K562 (cell line): ENCODE results near the gene DIP2C. TPM values are rescaled to one million over a fixed set of nuclear protein-coding genes. Genes with fewer than 3 reads are reported as not detected.

Source experiments
- ATAC-seq: fragments of 200-7000 bp; cut with Tn5 transposase; 3 replicates; pipeline ENCODE4 v1.9.1; 2020; ENCODE audit warnings: moderate library complexity
- BruUV-seq: library from RNA; stranded (reverse); fragments of 400-500 nt; replicated peaks from 2 replicates; lab custom pipeline; 2021; lab: Mats Ljungman, UMichigan
- CTCF ChIA-PET: fragments of 300-600 bp; formaldehyde crosslinking; extraction: SDS; loops from one replicate; lab custom pipeline; 2021; ENCODE audit warnings: low intra/inter-chr PET ratio; lab: Yijun Ruan, JAX
- POLR2A ChIA-PET: fragments of 300-600, 350-650 bp; sonication (Branson Sonifier 250); formaldehyde crosslinking; extraction: SDS; loops from one replicate; lab custom pipeline; 2021; ENCODE audit warnings: antibody characterized with exemption, inconsistent platforms; lab: Yijun Ruan, JAX
- DNase-seq, 4 experiments: peaks; one replicate each; pipeline versions ENCODE4 v3.0.0 to v3.0.0-alpha.2; 2011 to 2018; ENCODE audit warnings: low spot score in 3 of 4, mixed read lengths in 3 of 4; ENCODE audit errors: extremely low read depth in 1 of 4
- FAIRE-seq: peaks from 2 replicates; lab custom pipeline; 2011; peaks lifted over from hg19 to GRCh38; lab: Jason Lieb, UNC
- H2AFZ ChIP-seq: 2 replicates; pipeline ENCODE4 v1.6.0; 2011; ENCODE audit warnings: low read depth, low read length, control low read depth, inconsistent platforms
- H3K27ac ChIP-seq: fragments of 200-600 bp; 3 replicates; pipeline ENCODE4 v1.8.0; 2011; ENCODE audit warnings: low read depth, mild to moderate bottlenecking, control low read depth, inconsistent platforms, low read length, moderate library complexity, mixed read lengths; ENCODE audit errors: extremely low read depth
- H3K27me3 ChIP-seq, 2 experiments: fragments of 300-600 bp in 1 of 2; 2 replicates in 1 of 2; 3 replicates in 1 of 2; pipeline versions ENCODE4 v1.6.0 to v1.8.0; 2011; ENCODE audit warnings: inconsistent platforms in 2 of 2, low read length in 2 of 2, mild to moderate bottlenecking in 1 of 2, mixed read lengths in 1 of 2, moderate library complexity in 1 of 2; ENCODE audit not compliant: control insufficient read depth in 2 of 2, insufficient read depth in 2 of 2
- H3K36me3 ChIP-seq: fragments of 300-600 bp; 3 replicates; pipeline ENCODE4 v1.8.0; 2011; ENCODE audit warnings: mild to moderate bottlenecking, low read length, inconsistent platforms; ENCODE audit not compliant: control insufficient read depth, insufficient read depth
- H3K4me1 ChIP-seq, 2 experiments: fragments of 200-600 bp in 1 of 2; replicated peaks in 1 of 2; 2 replicates in 1 of 2; 3 replicates in 1 of 2; pipeline versions ENCODE4 v1.5.1 to v1.8.0; 2011; ENCODE audit warnings: inconsistent platforms in 2 of 2, low read length in 2 of 2, mild to moderate bottlenecking in 1 of 2, mixed read lengths in 1 of 2, moderate library complexity in 1 of 2; ENCODE audit not compliant: control insufficient read depth in 2 of 2, insufficient read depth in 2 of 2
- H3K4me2 ChIP-seq: 2 replicates; pipeline ENCODE4 v1.6.1; 2011; ENCODE audit warnings: low read length, control low read depth, inconsistent platforms, mixed read lengths; ENCODE audit not compliant: insufficient read depth
- H3K4me3 ChIP-seq: fragments of 200-600 bp; sonication (generic), shearing (Covaris generic); 2 replicates; pipeline ENCODE4 v1.5.1; 2016; ENCODE audit warnings: control low read depth, inconsistent platforms
- H3K79me2 ChIP-seq: fragments of 200-600 bp; 3 replicates; pipeline ENCODE4 v1.8.0; 2011; ENCODE audit warnings: low read length, inconsistent platforms; ENCODE audit not compliant: control insufficient read depth, insufficient read depth
- H3K9ac ChIP-seq, 2 experiments: 2 replicates each; pipeline versions ENCODE4 v1.6.0 to v1.6.1; 2011; ENCODE audit warnings: low read depth in 2 of 2, low read length in 2 of 2, control low read depth in 1 of 2, inconsistent platforms in 1 of 2, mild to moderate bottlenecking in 1 of 2, mixed read lengths in 1 of 2; ENCODE audit not compliant: insufficient read depth in 1 of 2
- H3K9me1 ChIP-seq: one replicate; pipeline ENCODE4 v1.6.0; 2011; ENCODE audit warnings: inconsistent platforms, mild to moderate bottlenecking, low read length, moderate library complexity; ENCODE audit not compliant: control insufficient read depth, insufficient read depth
- H3K9me3 ChIP-seq: replicated peaks from 2 replicates; pipeline ENCODE4 v1.5.1; 2011; ENCODE audit warnings: low read depth, low read length, inconsistent platforms; ENCODE audit not compliant: control insufficient read depth, insufficient read depth
- H4K20me1 ChIP-seq: replicated peaks from 2 replicates; pipeline ENCODE4 v1.6.1; 2011; ENCODE audit warnings: low read length, inconsistent platforms, mixed read lengths; ENCODE audit not compliant: control insufficient read depth, insufficient read depth
- ARID2 ChIP-seq: fragments of 450-650 bp; IDR thresholded peaks from 2 replicates; pipeline ENCODE4 v1.6.1; 2017; ENCODE audit warnings: antibody characterized with exemption, mild to moderate bottlenecking
- CCAR2 ChIP-seq: fragments of 200-400 bp; formaldehyde crosslinking; IDR thresholded peaks from 2 replicates; pipeline ENCODE4 v1.6.1; 2017; ENCODE audit warnings: mild to moderate bottlenecking, low read depth, low read length
- EP300 ChIP-seq: IDR thresholded peaks from 2 replicates; pipeline ENCODE4 v1.6.1; 2012; ENCODE audit warnings: low read length, improper control_type of control experiment
- NR2F6 ChIP-seq: fragments of 450-650 bp; formaldehyde crosslinking; IDR thresholded peaks from 2 replicates; pipeline ENCODE4 v1.4.0; 2020; ENCODE audit warnings: mild to moderate bottlenecking
- POLR2B ChIP-seq: fragments of 450-650 bp; IDR thresholded peaks from 2 replicates; pipeline ENCODE4 v1.6.1; 2018; ENCODE audit warnings: low read depth; ENCODE audit not compliant: partially characterized antibody
- RBBP5 ChIP-seq: fragments of 200-600 bp; sonication (generic); IDR thresholded peaks from 2 replicates; pipeline ENCODE4 v1.6.1; 2012; ENCODE audit warnings: borderline replicate concordance, mild to moderate bottlenecking, low read length, control low read depth, inconsistent platforms; ENCODE audit not compliant: insufficient read depth, poor library complexity, severe bottlenecking
- RCOR1 ChIP-seq, 2 experiments: IDR thresholded peaks; 2 replicates each; pipeline ENCODE4 v1.6.1; 2012; ENCODE audit warnings: low read depth in 2 of 2, low read length in 2 of 2, borderline replicate concordance in 1 of 2, improper control_type of control experiment in 1 of 2
- ZC3H4 ChIP-seq: sonication (generic); formaldehyde crosslinking; IDR thresholded peaks from 2 replicates; pipeline ENCODE4 v1.9.0; 2021; ENCODE audit warnings: missing genetic modification reagents, borderline replicate concordance
- ZNF239 ChIP-seq: fragments of 250-450 bp; sonication (Bioruptor Pico); IDR thresholded peaks from 2 replicates; pipeline ENCODE4 v1.4.0; 2020; ENCODE audit warnings: mild to moderate bottlenecking
- ZNF778 ChIP-seq: fragments of 450-650 bp; formaldehyde crosslinking; IDR thresholded peaks from 2 replicates; pipeline ENCODE4 v1.4.0; 2020; ENCODE audit warnings: mild to moderate bottlenecking, moderate library complexity
- WGBS: fragments of 100-300 bp; shearing (Covaris generic); methylation state at CpG from one replicate; pipeline ENCODE4 v1.1.6; 2016; ENCODE audit warnings: low coverage, mixed read lengths; ENCODE audit not compliant: insufficient coverage; ENCODE audit errors: missing lambda C conversion rate; 5-methylcytosine and 5-hydroxymethylcytosine counted together
- in situ Hi-C: fragments of 300-500 bp; cut with MboI; formaldehyde crosslinking; loops from 4 replicates; pipeline ENCODE4 v1.15.0; 2018; ENCODE audit warnings: inconsistent platforms, mixed read lengths
- intact Hi-C: fragments of 100-400 bp; cut with micrococcal nuclease; formaldehyde crosslinking; loops from 2 replicates; pipeline ENCODE4 v1.14.2; 2022
- polyA plus RNA-seq, 8 experiments: library from polyadenylated mRNA; depleted of rRNA in 4 of 8; stranded (reverse) in 5 of 8; unstranded in 3 of 8; fragments of >200 nt; fragmentation: Nextera tagmentation in 2 of 8; fragmentation: Illumina TruSeq in 1 of 8; extraction: Ambion mirVana in 2 of 8; extraction: Trizol in 1 of 8; gene quantifications; 2 replicates each; pipeline versions ENCODE4 v1.2.1 to v1.2.3, GENCODE V29; 2011 to 2014; ENCODE audit warnings: inconsistent platforms in 1 of 8, missing spikeins in 1 of 8
- total RNA-seq, 7 experiments: library from RNA; depleted of rRNA in 6 of 7; stranded (reverse); fragments of >200 nt in 6 of 7; fragmentation: Illumina TruSeq in 2 of 7; extraction: Trizol in 2 of 7; gene quantifications; 2 replicates each; pipeline versions ENCODE4 v1.2.1 to v1.2.3, GENCODE V29; 2011 to 2021; ENCODE audit warnings: low replicate concordance in 1 of 7
- TF ChIP-seq, protein P1 (sequence below): fragments of 450-650 bp; IDR thresholded peaks from 2 replicates; pipeline ENCODE4 v1.6.1; 2016; ENCODE audit warnings: low read depth, mild to moderate bottlenecking, moderate library complexity

DIP2C gene
- total and polyA plus RNA-seq, 9 of the 15 experiments (the other 6 are each of a cell fraction or from before 2014, with no cell fraction given) = 0.01 TPM; not detected in 8

DNA sequence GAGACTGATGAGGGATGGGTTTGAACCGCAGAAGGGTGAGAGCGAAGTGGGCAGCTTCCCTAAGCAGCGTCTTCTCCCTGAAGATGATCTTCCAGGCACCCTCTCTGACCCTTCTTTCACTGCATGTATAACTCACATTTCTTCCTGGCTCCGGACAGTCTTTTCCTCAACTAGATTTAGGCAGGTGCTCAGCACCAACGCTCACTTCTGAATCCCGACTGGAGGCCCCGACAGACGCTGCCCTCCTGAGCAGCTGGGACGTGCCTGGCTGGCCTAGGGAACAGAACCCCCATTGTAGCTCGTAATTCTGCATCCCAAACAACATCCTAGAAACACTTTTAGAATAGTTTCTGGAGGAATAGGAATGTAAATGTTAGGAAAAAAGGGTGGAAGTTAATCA lies 206.6 kb downstream of the DIP2C start:
- FAIRE-seq (no peak), ATAC-seq (no peak), DNase-seq (no peak)
- Histone ChIP-seq H3K4me3 (no peak overlapping the region), H3K4me1 (peaks cover 0 to 6% of the 10 kb centered on the region in 2 experiments; a peak in 2 of 5 replicates), H3K4me2 (no peak overlapping the region), H3K9me3 (no peaks in the 10 kb centered on the region), H4K20me1 (no peaks in the 10 kb centered on the region; the same call in 1 of the 2 replicates), H3K27ac (no peak overlapping the region), H3K9ac (no peak overlapping the region), H3K27me3 (peaks cover 42 to 75% of the 10 kb centered on the region in 2 experiments; a peak in 4 of 5 replicates), H3K9me1 (no peaks in the 10 kb centered on the region), H3K36me3 (no peaks in the 10 kb centered on the region), H2AFZ (no peak overlapping the region), H3K79me2 (no peaks in the 10 kb centered on the region)
- intact Hi-C loops (no loop called here), in situ Hi-C loops (no loop called here)
- no TSS peak for BruUV-seq
- no peak for TF ChIP-seq POLR2B
- no peak for TF ChIP-seq RBBP5
- TF ChIP-seq ARID2 = no peak
- TF ChIP-seq ZNF778 = no peak
- no peak for TF ChIP-seq RCOR1 (IDR thresholded peaks at IDR 0.05; ENCODE audit: borderline replicate concordance in 1 of 2, low read depth in 2 of 2, low read length in 2 of 2)
- TF ChIP-seq, protein P1, sequence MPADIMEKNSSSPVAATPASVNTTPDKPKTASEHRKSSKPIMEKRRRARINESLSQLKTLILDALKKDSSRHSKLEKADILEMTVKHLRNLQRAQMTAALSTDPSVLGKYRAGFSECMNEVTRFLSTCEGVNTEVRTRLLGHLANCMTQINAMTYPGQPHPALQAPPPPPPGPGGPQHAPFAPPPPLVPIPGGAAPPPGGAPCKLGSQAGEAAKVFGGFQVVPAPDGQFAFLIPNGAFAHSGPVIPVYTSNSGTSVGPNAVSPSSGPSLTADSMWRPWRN = no peak
- no peak for TF ChIP-seq ZNF239 (CRISPR knock-in tag)
- TF ChIP-seq ZC3H4 (CRISPR knock-in tag) = no peak
- no peak for TF ChIP-seq CCAR2
- TF ChIP-seq EP300 = no peak
- no peak for TF ChIP-seq NR2F6 (CRISPR knock-in tag)
- ChIA-PET POLR2A (no interaction called here), CTCF (no interaction called here)
- 5% methylated on average over 10 of the region's 10 CpGs for whole genome bisulfite sequencing
